Stimulated activated CD4-positive, alpha-beta T cell treated with anti-CD3 and anti-CD28 coated beads, TNF-alpha, amount 100 ng/mL, for 48 hours (primary cell): ENCODE data around the gene NHS.
A peak's percentile ranks its signal among the peaks of the same experiment; 100 is the strongest.

Experiments used
- DNase-seq, 3 donors: peaks; one replicate each; pipeline ENCODE4 v3.0.0-alpha.2; 2020; ENCODE audit warnings: low read depth in 3 of 3

Gene NHS

GRCh38 chrX:17736478-17736855 is 361.5 kb downstream of the NHS start:
- DNase-seq: no peak

- DNase-seq: peak; percentile 67 to 89 (median 84)
These were observed 362.1 kb downstream of the NHS start, which contains the start of gene SCML1 for GRCh38 chrX:17736856-17737709. Gene SCML1, plus strand, starts transcription at chrX:17737493. Its CDS starts 6,694 bp downstream, at chrX:17744187.

GRCh38 chrX:17737710-17737985 is 362.6 kb downstream of the NHS start:
- no peak for DNase-seq

GRCh38 chrX:17737986-17738713 is 363.1 kb downstream of the NHS start:
- DNase-seq: peak in 2 of 3 donors; percentile 7 to 10

- DNase-seq: no peak
These were observed 363.9 kb downstream of the NHS start for GRCh38 chrX:17738737-17739535.

- no peak for DNase-seq
These were observed 365.4 kb downstream of the NHS start for GRCh38 chrX:17740137-17741122.

GRCh38 chrX:17741123-17741511 is 366.1 kb downstream of the NHS start:
- DNase-seq: no peak

GRCh38 chrX:17743913-17744312 is 368.9 kb downstream of the NHS start:
- DNase-seq: no peak

GRCh38 chrX:17744896-17745523 is 370.0 kb downstream of the NHS start:
- DNase-seq: no peak

- no peak for DNase-seq
These were observed 372.7 kb downstream of the NHS start for GRCh38 chrX:17747692-17748091.

GRCh38 chrX:17748684-17749083 is 373.7 kb downstream of the NHS start:
- no peak for DNase-seq

- no peak for DNase-seq
These were observed 375.4 kb downstream of the NHS start for GRCh38 chrX:17750436-17750835.

- DNase-seq: no peak
These were observed 383.4 kb downstream of the NHS start for GRCh38 chrX:17758382-17758781.

GRCh38 chrX:17759990-17760389 is 385.0 kb downstream of the NHS start:
- no peak for DNase-seq

GRCh38 chrX:17767734-17768133 is 392.7 kb downstream of the NHS start:
- no peak for DNase-seq

GRCh38 chrX:17768997-17769396 is 394.0 kb downstream of the NHS start:
- no peak for DNase-seq

GRCh38 chrX:17769701-17770269 is 394.8 kb downstream of the NHS start:
- no peak for DNase-seq

- DNase-seq: no peak
These were observed 398.3 kb downstream of the NHS start for GRCh38 chrX:17773221-17773876.

- no peak for DNase-seq
These were observed 399.1 kb downstream of the NHS start for GRCh38 chrX:17774053-17774452.

GRCh38 chrX:17778997-17779396 is 404.0 kb downstream of the NHS start:
- no peak for DNase-seq
